Skeletal muscle tissue (tissue), 4 donors: Measurements from ENCODE around the gene SOX8. TPM values are rescaled to one million over a fixed set of nuclear protein-coding genes. Genes with fewer than 3 reads are reported as not detected.
A peak's percentile ranks its signal among the peaks of the same experiment; 100 is the strongest.
"Not testable (repeated sequence)": the region's sequence is repeated elsewhere in the genome, so short reads cannot be mapped to it uniquely, and the experiment has no call there.

ENCODE experiments used
- H3K27ac ChIP-seq: one replicate; pipeline ENCODE4 v1.7.0; 2013; ENCODE audit warnings: mild to moderate bottlenecking, low read depth, low read length, inconsistent platforms
- H3K27me3 ChIP-seq, 3 donors: one replicate each; pipeline ENCODE4 v1.7.0; 2013; ENCODE audit warnings: low read length in 3 of 3; ENCODE audit not compliant: control insufficient read depth in 3 of 3, insufficient read depth in 3 of 3
- H3K36me3 ChIP-seq, 3 donors: one replicate each; pipeline ENCODE4 v1.7.0; 2013; ENCODE audit warnings: low read length in 3 of 3; ENCODE audit not compliant: control insufficient read depth in 3 of 3, insufficient read depth in 3 of 3
- H3K4me1 ChIP-seq, 3 donors: one replicate each; pipeline ENCODE4 v1.7.0; 2013; ENCODE audit warnings: low read length in 3 of 3, mild to moderate bottlenecking in 3 of 3; ENCODE audit not compliant: control insufficient read depth in 3 of 3, insufficient read depth in 3 of 3
- H3K4me3 ChIP-seq, 3 donors: one replicate each; pipeline ENCODE4 v1.7.0; 2013; ENCODE audit warnings: low read length in 3 of 3
- H3K9ac ChIP-seq, 3 donors: one replicate each; pipeline ENCODE4 v1.7.0; 2013; ENCODE audit warnings: low read length in 3 of 3, mild to moderate bottlenecking in 3 of 3, moderate library complexity in 2 of 3, low read depth in 1 of 3
- H3K9me3 ChIP-seq, 3 donors: one replicate each; pipeline ENCODE4 v1.7.0; 2013; ENCODE audit warnings: low read length in 3 of 3; ENCODE audit not compliant: control insufficient read depth in 3 of 3
- total RNA-seq: library from RNA; depleted of rRNA; stranded (reverse); fragments of >200 nt; gene quantifications from one replicate; pipeline ENCODE4 v1.2.3, GENCODE V29; 2014
- donor health status: Osteomylitis.

The SOX8 gene
- total RNA-seq, 1 donor from 2014 or later = 26.1 TPM

GRCh38 chr16:1019231-1020090 lies 37.9 kb downstream of the SOX8 start:
- H3K27me3 ChIP-seq = peaks cover 32 to 48% (median 47%) of the 10 kb centered on the region in 3 donors
- peaks cover 11 to 18% (median 16%) of the 10 kb centered on the region in 3 donors for H3K4me1 ChIP-seq
- peak overlapping the region in 2 of 3 donors; percentile 59 to 72 for H3K9ac ChIP-seq
- no peak overlapping the region for H3K27ac ChIP-seq
- peak overlapping the region; percentile 49 to 64 (median 56) for H3K4me3 ChIP-seq
- no peaks in the 10 kb centered on the region for H3K9me3 ChIP-seq
- no peaks in the 10 kb centered on the region for H3K36me3 ChIP-seq

GRCh38 chr16:1020091-1020399 lies 38.5 kb downstream of the SOX8 start:
- H3K9ac ChIP-seq = peak overlapping the region in 1 of 3 donors; percentile 72
- peaks cover 11 to 18% (median 16%) of the 10 kb centered on the region in 3 donors for H3K4me1 ChIP-seq
- H3K4me3 ChIP-seq = peak overlapping the region; percentile 49 to 64 (median 56)
- H3K27me3 ChIP-seq = peaks cover 34 to 50% (median 49%) of the 10 kb centered on the region in 3 donors
- H3K9me3 ChIP-seq = no peaks in the 10 kb centered on the region
- H3K36me3 ChIP-seq = no peaks in the 10 kb centered on the region
- no peak overlapping the region for H3K27ac ChIP-seq

DNA sequence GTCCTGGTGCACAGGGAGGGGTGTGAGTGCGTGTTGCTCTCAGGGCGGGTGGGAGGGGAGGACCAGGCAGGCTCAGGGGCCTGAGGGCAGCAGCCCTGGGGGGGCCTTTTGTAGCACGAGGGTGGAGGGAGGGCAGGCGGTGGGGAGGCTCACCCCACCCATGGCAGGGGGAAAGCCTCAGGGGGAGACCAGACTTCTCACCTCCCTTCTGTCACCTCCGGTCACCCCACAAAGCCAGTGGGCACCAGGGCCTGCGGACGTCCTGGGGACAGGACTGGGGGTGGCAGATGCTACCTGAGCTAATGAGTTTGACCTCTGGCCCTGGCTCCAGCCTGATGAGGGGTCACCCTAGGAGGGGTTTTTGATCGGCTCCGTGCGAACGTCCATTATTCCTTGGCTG lies 39.0 kb downstream of the SOX8 start:
- H3K27ac ChIP-seq = no peak overlapping the region
- H3K4me3 ChIP-seq = no peak overlapping the region
- peaks cover 39 to 55% (median 55%) of the 10 kb centered on the region in 3 donors for H3K27me3 ChIP-seq
- H3K36me3 ChIP-seq = no peaks in the 10 kb centered on the region
- H3K4me1 ChIP-seq = peaks cover 11 to 18% (median 16%) of the 10 kb centered on the region in 3 donors
- H3K9me3 ChIP-seq = no peaks in the 10 kb centered on the region
- H3K9ac ChIP-seq = no peak overlapping the region

DNA sequence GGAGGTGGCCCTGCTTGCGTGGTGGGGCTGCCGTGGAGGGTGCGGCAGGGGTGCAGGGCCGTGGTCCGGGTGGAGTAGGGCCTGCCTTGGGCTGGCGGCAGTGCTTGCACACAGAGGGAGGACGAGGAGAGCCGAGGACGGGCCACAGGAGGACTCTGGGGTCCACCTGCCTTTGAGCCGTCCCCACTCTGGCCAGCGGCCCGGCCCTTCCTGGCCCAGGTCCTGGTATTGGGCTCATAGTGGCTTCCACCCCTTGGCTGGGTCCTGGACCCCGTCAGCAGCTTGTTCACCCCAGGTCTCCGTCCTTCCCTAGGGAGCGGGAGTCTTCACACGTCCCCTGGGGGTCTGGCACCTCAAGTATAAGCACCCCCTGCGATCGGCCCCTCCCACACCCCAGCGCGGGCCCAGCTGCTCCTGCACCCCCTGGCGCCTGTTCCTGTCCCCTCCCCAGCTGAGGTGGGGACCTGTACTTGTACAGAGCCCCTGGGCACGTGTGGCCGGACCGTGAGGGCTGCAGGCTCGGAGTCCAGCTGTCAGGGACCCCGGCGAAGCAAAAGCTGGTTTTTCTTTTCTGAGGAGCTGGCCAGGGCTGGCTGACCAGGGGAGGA lies 40.1 kb downstream of the SOX8 start:
- no peak overlapping the region for H3K4me3 ChIP-seq
- H3K36me3 ChIP-seq = no peaks in the 10 kb centered on the region
- H3K4me1 ChIP-seq = peaks cover 11 to 24% (median 20%) of the 10 kb centered on the region in 3 donors
- H3K27me3 ChIP-seq = peaks cover 48 to 64% (median 61%) of the 10 kb centered on the region in 3 donors
- H3K9me3 ChIP-seq = no peaks in the 10 kb centered on the region
- H3K27ac ChIP-seq = no peak overlapping the region
- no peak overlapping the region for H3K9ac ChIP-seq

- no peak overlapping the region for H3K4me3 ChIP-seq
- H3K36me3 ChIP-seq = no peaks in the 10 kb centered on the region
- no peak overlapping the region for H3K27ac ChIP-seq
- no peak overlapping the region for H3K9ac ChIP-seq
- H3K4me1 ChIP-seq = peaks cover 11 to 32% (median 27%) of the 10 kb centered on the region in 3 donors
- H3K27me3 ChIP-seq = peaks cover 55 to 70% (median 68%) of the 10 kb centered on the region in 3 donors
- H3K9me3 ChIP-seq = no peaks in the 10 kb centered on the region
Observed at GRCh38 chr16:1022466-1022865, 40.9 kb downstream of the SOX8 start.

DNA sequence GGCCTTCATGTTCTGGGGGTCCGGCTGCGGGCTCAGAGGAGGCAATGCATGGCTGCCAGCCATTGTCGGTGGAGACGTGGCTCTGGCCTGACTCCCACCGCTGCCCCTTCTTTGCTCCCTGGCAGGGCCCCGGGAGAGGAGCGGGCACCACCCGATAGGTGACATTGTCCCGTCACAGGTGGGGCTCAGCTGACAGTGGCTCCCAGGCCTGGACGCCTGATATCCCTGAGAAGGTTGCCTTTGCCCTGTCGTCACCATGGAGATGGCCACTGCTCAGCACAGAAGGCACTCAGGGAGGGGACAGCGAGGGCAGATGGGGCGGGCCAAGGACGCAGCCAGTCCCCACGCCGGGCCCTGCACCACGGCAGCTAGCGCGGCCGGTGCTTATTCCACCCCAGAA lies 42.6 kb downstream of the SOX8 start:
- Histone ChIP-seq H3K36me3 (no peaks in the 10 kb centered on the region), H3K27ac (no peak overlapping the region), H3K27me3 (peaks cover 63 to 75% (median 69%) of the 10 kb centered on the region in 3 donors), H3K4me3 (no peak overlapping the region), H3K9me3 (no peaks in the 10 kb centered on the region), H3K9ac (no peak overlapping the region), H3K4me1 (peaks cover 7 to 26% (median 22%) of the 10 kb centered on the region in 3 donors)

- Histone ChIP-seq H3K27me3 (peaks cover 62 to 79% (median 71%) of the 10 kb centered on the region in 3 donors), H3K4me1 (peaks cover 0 to 15% (median 12%) of the 10 kb centered on the region in 3 donors)
- not testable (repeated sequence) for H3K4me3 ChIP-seq, H3K9ac ChIP-seq, H3K27ac ChIP-seq, H3K9me3 ChIP-seq, H3K36me3 ChIP-seq
Observed at GRCh38 chr16:1025183-1025809, 43.7 kb downstream of the SOX8 start.

GRCh38 chr16:1026057-1026783 lies 44.6 kb downstream of the SOX8 start:
- H3K4me1 ChIP-seq = peaks cover 0 to 15% (median 11%) of the 10 kb centered on the region in 3 donors
- no peak overlapping the region for H3K9ac ChIP-seq
- H3K27me3 ChIP-seq = peaks cover 61 to 78% (median 71%) of the 10 kb centered on the region in 3 donors
- H3K36me3 ChIP-seq = no peaks in the 10 kb centered on the region
- H3K9me3 ChIP-seq = no peaks in the 10 kb centered on the region
- H3K4me3 ChIP-seq = no peak overlapping the region
- H3K27ac ChIP-seq = no peak overlapping the region

GRCh38 chr16:1026784-1027500 lies 45.4 kb downstream of the SOX8 start:
- H3K9me3 ChIP-seq = no peaks in the 10 kb centered on the region
- peaks cover 60 to 78% (median 69%) of the 10 kb centered on the region in 3 donors for H3K27me3 ChIP-seq
- no peak overlapping the region for H3K9ac ChIP-seq
- no peaks in the 10 kb centered on the region for H3K36me3 ChIP-seq
- no peak overlapping the region for H3K27ac ChIP-seq
- H3K4me3 ChIP-seq = no peak overlapping the region
- H3K4me1 ChIP-seq = peaks cover 0 to 15% (median 11%) of the 10 kb centered on the region in 3 donors
